Mammary epithelial cell (primary cell): ENCODE data around the gene NCOA3.

Source experiments
- CTCF ChIP-seq, 2 donors: IDR thresholded peaks in 1 of 2; conservative IDR thresholded peaks in 1 of 2; 2 replicates each; pipeline ENCODE4 v1.5.1; 2011 to 2012; ENCODE audit warnings: inconsistent platforms in 2 of 2, low read length in 2 of 2, mild to moderate bottlenecking in 2 of 2, control low read depth in 1 of 2, low read depth in 1 of 2; ENCODE audit not compliant: insufficient read depth in 1 of 2; ENCODE audit errors: extremely low read depth in 1 of 2
- EZH2 ChIP-seq: IDR thresholded peaks from 2 replicates; pipeline ENCODE4 v1.6.1; 2012; ENCODE audit warnings: low read length, inconsistent platforms, borderline replicate concordance

- TF ChIP-seq CTCF (conservative IDR thresholded peaks at IDR 0.05 in 1 of 2, IDR thresholded peaks at IDR 0.05 in 1 of 2; ENCODE audit: extremely low read depth in 1 of 2, insufficient read depth in 1 of 2, low read depth in 1 of 2, low read length in 2 of 2) (no peak), EZH2 (no peak)
These were observed 97.4 kb downstream of the NCOA3 start for GRCh38 chr20:47598911-47599744.
